Measurements from ENCODE around the gene FOXO4. TPM values are rescaled to one million over a fixed set of nuclear protein-coding genes. Genes with fewer than 3 reads are reported as not detected.

Gene FOXO4
- total RNA-seq, 1 experiment from 2014 or later: 11.0 TPM

DNA sequence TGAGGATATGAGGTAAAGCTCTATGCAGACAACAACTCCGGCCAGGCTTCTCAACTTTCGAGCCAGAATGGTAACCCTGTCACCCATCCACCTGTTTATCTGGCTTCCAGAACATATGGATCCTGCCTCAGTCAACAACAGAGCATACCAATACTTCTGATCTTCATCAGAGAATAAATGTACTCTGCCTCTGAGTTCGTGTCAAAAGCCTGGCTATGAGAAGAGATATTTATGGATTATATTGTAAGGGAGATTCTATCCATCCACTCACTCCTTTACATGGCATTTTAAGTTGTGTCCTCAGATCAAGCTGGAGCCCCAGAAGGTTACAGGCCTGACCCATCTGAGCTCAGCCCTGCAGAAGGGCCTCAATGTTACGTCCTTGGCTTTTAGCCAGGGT lies 9.8 kb upstream of the FOXO4 start:
- no peaks in the 10 kb centered on the region for H3K9me3 ChIP-seq (replicated peaks)
- H3K4me1 ChIP-seq: peaks cover 10% of the 10 kb centered on the region
- no peak overlapping the region for H3K27ac ChIP-seq
- H3K4me3 ChIP-seq: no peak overlapping the region
- no peak for DNase-seq
- H3K36me3 ChIP-seq: no peaks in the 10 kb centered on the region
- no peaks in the 10 kb centered on the region for H3K27me3 ChIP-seq

- Histone ChIP-seq H3K36me3 (no peaks in the 10 kb centered on the region), H3K27me3 (no peaks in the 10 kb centered on the region), H3K9me3 (replicated peaks) (no peaks in the 10 kb centered on the region), H3K27ac (no peak overlapping the region), H3K4me1 (no peaks in the 10 kb centered on the region), H3K4me3 (no peak overlapping the region)
- no peak for DNase-seq
Measured at GRCh38 chrX:71091263-71091662, 4.4 kb upstream of the FOXO4 start.

GRCh38 chrX:71095033-71095432 lies 618 bp upstream of the FOXO4 start:
- H3K36me3 ChIP-seq: no peaks in the 10 kb centered on the region
- peaks cover 12% of the 10 kb centered on the region for H3K4me1 ChIP-seq
- H3K9me3 ChIP-seq (replicated peaks): no peaks in the 10 kb centered on the region
- H3K27ac ChIP-seq: no peak overlapping the region
- no peaks in the 10 kb centered on the region for H3K27me3 ChIP-seq
- H3K4me3 ChIP-seq: peak overlapping the region; percentile 62
- no peak for DNase-seq

- H3K27ac ChIP-seq: no peak overlapping the region
- no peaks in the 10 kb centered on the region for H3K36me3 ChIP-seq
- H3K27me3 ChIP-seq: no peaks in the 10 kb centered on the region
- peak in 1 of 2 experiments; percentile 76 for DNase-seq
- H3K4me3 ChIP-seq: peak overlapping the region; percentile 62
- no peaks in the 10 kb centered on the region for H3K9me3 ChIP-seq (replicated peaks)
- peaks cover 12% of the 10 kb centered on the region for H3K4me1 ChIP-seq
Measured at GRCh38 chrX:71095981-71096759, 519 bp downstream of the FOXO4 start.

DNA sequence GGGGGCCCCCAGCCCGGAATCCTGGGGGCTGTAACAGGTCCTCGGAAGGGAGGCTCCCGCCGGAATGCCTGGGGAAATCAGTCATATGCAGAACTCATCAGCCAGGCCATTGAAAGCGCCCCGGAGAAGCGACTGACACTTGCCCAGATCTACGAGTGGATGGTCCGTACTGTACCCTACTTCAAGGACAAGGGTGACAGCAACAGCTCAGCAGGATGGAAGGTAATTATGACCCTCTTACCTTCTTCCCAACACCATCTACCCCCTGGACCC lies 1.0 kb downstream of the FOXO4 start:
- no peaks in the 10 kb centered on the region for H3K36me3 ChIP-seq
- H3K4me3 ChIP-seq: peak overlapping the region; percentile 62
- H3K27ac ChIP-seq: no peak overlapping the region
- H3K27me3 ChIP-seq: no peaks in the 10 kb centered on the region
- no peaks in the 10 kb centered on the region for H3K9me3 ChIP-seq (replicated peaks)
- peaks cover 16% of the 10 kb centered on the region for H3K4me1 ChIP-seq
- no peak for DNase-seq

- Histone ChIP-seq H3K27me3 (no peaks in the 10 kb centered on the region), H3K27ac (no peak overlapping the region), H3K4me1 (peaks cover 28% of the 10 kb centered on the region), H3K36me3 (no peaks in the 10 kb centered on the region), H3K9me3 (replicated peaks) (no peaks in the 10 kb centered on the region), H3K4me3 (no peak overlapping the region)
- peak; percentile 71 to 84 for DNase-seq
Measured at GRCh38 chrX:71098302-71098701, 2.7 kb downstream of the FOXO4 start.

GRCh38 chrX:71098951-71099506 lies 3.4 kb downstream of the FOXO4 start:
- H3K36me3 ChIP-seq: no peaks in the 10 kb centered on the region
- H3K9me3 ChIP-seq (replicated peaks): no peaks in the 10 kb centered on the region
- H3K4me1 ChIP-seq: peaks cover 31% of the 10 kb centered on the region
- H3K27ac ChIP-seq: no peak overlapping the region
- H3K27me3 ChIP-seq: no peaks in the 10 kb centered on the region
- no peak for DNase-seq
- no peak overlapping the region for H3K4me3 ChIP-seq

GRCh38 chrX:71099736-71100135 lies 4.1 kb downstream of the FOXO4 start:
- no peak for DNase-seq
- Histone ChIP-seq H3K4me1 (peaks cover 35% of the 10 kb centered on the region), H3K27ac (no peak overlapping the region), H3K9me3 (replicated peaks) (no peaks in the 10 kb centered on the region), H3K27me3 (no peaks in the 10 kb centered on the region), H3K4me3 (no peak overlapping the region), H3K36me3 (no peaks in the 10 kb centered on the region)

- Histone ChIP-seq H3K9me3 (replicated peaks) (no peaks in the 10 kb centered on the region), H3K4me1 (peaks cover 40% of the 10 kb centered on the region), H3K36me3 (no peaks in the 10 kb centered on the region), H3K27ac (peak overlapping the region; percentile 94; the same call in 1 of the 2 replicates), H3K27me3 (no peaks in the 10 kb centered on the region), H3K4me3 (no peak overlapping the region)
- DNase-seq: no peak
Measured at GRCh38 chrX:71100581-71101505, 5.2 kb downstream of the FOXO4 start.

DNA sequence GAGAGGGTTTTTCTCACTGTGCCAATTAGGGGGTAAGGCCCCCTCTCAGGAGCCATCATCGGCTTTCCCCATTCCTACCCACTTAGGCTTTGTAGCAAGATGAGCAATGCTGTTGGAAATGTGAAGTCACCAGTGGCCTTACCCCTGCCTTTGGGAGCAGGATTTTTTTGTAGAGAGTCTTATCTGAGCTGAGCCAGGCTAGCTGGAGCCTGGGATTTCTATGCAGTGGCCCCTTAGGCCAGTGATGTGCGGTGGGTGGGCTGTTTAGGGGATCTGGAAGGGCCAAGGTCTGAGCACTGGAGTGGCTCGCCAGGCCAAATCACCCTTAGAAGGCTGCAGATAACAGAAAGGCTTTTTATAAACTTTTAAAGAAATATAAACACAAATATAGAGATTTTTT lies 6.6 kb downstream of the FOXO4 start:
- Histone ChIP-seq H3K4me3 (no peak overlapping the region), H3K9me3 (replicated peaks) (no peaks in the 10 kb centered on the region), H3K36me3 (no peaks in the 10 kb centered on the region), H3K4me1 (peaks cover 51% of the 10 kb centered on the region), H3K27me3 (no peaks in the 10 kb centered on the region), H3K27ac (peak overlapping the region; percentile 94)
- DNase-seq: peak; percentile 42 to 52

DNA sequence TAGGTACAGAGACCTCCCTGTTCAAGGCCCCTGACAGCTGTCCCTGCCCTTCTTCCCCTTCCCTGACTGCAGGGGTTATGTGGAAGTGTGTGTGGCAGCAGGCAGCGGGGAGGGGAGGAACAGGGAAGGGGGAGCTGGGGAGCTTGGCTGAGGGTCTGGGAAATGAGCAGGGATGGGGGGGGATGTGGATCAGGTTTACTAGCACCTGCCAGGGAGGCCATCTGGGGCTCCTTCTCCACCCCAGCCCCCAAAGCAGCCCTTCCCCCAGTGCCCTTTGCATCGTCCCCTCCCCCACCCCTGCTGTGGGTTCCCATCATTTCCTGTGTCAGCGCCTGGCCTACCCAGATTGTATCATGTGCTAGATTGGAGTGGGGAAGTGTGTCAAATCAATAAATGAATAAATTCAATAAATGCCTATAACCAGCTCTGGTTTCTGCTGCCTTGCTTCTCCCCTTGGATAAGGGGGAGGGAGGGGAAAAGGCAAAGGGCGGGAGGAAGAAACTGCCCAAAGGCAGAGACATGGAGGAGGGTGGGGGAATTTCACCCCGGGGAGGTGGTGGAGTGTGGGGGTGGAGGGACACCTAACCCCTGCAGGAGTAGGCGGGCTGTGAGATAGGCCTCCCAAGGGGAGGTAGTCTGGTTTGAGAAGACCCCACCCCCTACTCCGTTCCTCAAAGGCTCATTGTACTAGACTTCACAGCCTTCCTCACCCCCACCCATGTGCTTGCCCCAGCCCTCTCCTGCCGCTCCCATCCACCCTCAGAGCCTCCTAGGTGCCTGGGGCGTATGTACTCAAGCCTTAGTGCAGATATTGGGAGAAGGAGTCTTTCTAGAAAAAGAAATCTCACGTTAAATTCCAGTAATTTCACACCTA lies 7.7 kb downstream of the FOXO4 start:
- DNase-seq: peak; percentile 98
- no peaks in the 10 kb centered on the region for H3K36me3 ChIP-seq
- H3K9me3 ChIP-seq (replicated peaks): no peaks in the 10 kb centered on the region
- H3K27me3 ChIP-seq: no peaks in the 10 kb centered on the region
- H3K4me1 ChIP-seq: peaks cover 55% of the 10 kb centered on the region
- peak overlapping the region; percentile 94 for H3K27ac ChIP-seq
- H3K4me3 ChIP-seq: peak overlapping the region; percentile 61

GRCh38 chrX:71105628-71106027 lies 10.0 kb downstream of the FOXO4 start:
- no peaks in the 10 kb centered on the region for H3K27me3 ChIP-seq
- no peak overlapping the region for H3K27ac ChIP-seq
- peaks cover 53% of the 10 kb centered on the region for H3K4me1 ChIP-seq
- no peak for DNase-seq
- no peaks in the 10 kb centered on the region for H3K36me3 ChIP-seq
- no peak overlapping the region for H3K4me3 ChIP-seq
- no peaks in the 10 kb centered on the region for H3K9me3 ChIP-seq (replicated peaks)

GRCh38 chrX:71106427-71106826 lies 10.8 kb downstream of the FOXO4 start, which contains the start of gene CXorf65:
Gene CXorf65, minus strand, starts transcription at chrX:71106740. Its CDS starts 184 bp downstream, at chrX:71106556.
- Histone ChIP-seq H3K4me1 (peaks cover 52% of the 10 kb centered on the region), H3K36me3 (no peaks in the 10 kb centered on the region), H3K9me3 (replicated peaks) (no peaks in the 10 kb centered on the region), H3K27ac (no peak within 1 kb of the TSS), H3K27me3 (no peaks in the 10 kb centered on the region), H3K4me3 (no peak within 1 kb of the TSS)
- DNase-seq: peak; percentile 38 to 56

- no peak for DNase-seq
- H3K4me3 ChIP-seq: no peak overlapping the region
- no peak overlapping the region for H3K27ac ChIP-seq
Measured at GRCh38 chrX:71107245-71107644, 11.6 kb downstream of the FOXO4 start.

More at GRCh38 chrX:71107245-71107644, 11.6 kb downstream of the FOXO4 start:
- Histone ChIP-seq H3K36me3 (no peaks in the 10 kb centered on the region), H3K27me3 (no peaks in the 10 kb centered on the region), H3K9me3 (replicated peaks) (no peaks in the 10 kb centered on the region), H3K4me1 (peaks cover 43% of the 10 kb centered on the region)
